ENCODE results near the gene RASIP1.

RASIP1 gene

GRCh38 chr19:48738557-48739403 lies 1.6 kb downstream of the RASIP1 start (continued):
- TF ChIP-seq SP3 (tag by site-specific recombination; IDR thresholded peaks at IDR 0.05) (peak; percentile 93), ZNF791 (tag by site-specific recombination; IDR thresholded peaks at IDR 0.05) (no peak), ZNF843 (tag by site-specific recombination; IDR thresholded peaks at IDR 0.05) (no peak), HIC1 (tag by site-specific recombination; IDR thresholded peaks at IDR 0.05) (no peak), KLF7 (tag by site-specific recombination; IDR thresholded peaks at IDR 0.05; ENCODE audit: borderline replicate concordance) (peak; percentile 55; the same call in 1 of the 2 replicates), SALL2 (tag by site-specific recombination; IDR thresholded peaks at IDR 0.05; ENCODE audit: borderline replicate concordance) (no peak), ZFP3 (tag by site-specific recombination; IDR thresholded peaks at IDR 0.05; ENCODE audit: low read depth) (0 out of 2 replicates have a peak, but pooled peaks have one; percentile 12), PRDM6 (tag by site-specific recombination; IDR thresholded peaks at IDR 0.05) (no peak), ZNF248 (tag by site-specific recombination; IDR thresholded peaks at IDR 0.05) (no peak), HOXD13 (CRISPR knock-in tag; IDR thresholded peaks at IDR 0.05; ENCODE audit: borderline replicate concordance) (no peak), ZNF280C (tag by site-specific recombination; IDR thresholded peaks at IDR 0.05) (no peak), ZNF214 (tag by site-specific recombination; IDR thresholded peaks at IDR 0.05; ENCODE audit: borderline replicate concordance) (no peak), ZBTB17 (tag by site-specific recombination; IDR thresholded peaks at IDR 0.05) (no peak), SP7 (tag by site-specific recombination; IDR thresholded peaks at IDR 0.05) (0 out of 2 replicates have a peak, but pooled peaks have one; percentile 26), ZNF132 (tag by site-specific recombination; IDR thresholded peaks at IDR 0.05; ENCODE audit: borderline replicate concordance) (no peak)
- TF ChIP-seq, protein P1, sequence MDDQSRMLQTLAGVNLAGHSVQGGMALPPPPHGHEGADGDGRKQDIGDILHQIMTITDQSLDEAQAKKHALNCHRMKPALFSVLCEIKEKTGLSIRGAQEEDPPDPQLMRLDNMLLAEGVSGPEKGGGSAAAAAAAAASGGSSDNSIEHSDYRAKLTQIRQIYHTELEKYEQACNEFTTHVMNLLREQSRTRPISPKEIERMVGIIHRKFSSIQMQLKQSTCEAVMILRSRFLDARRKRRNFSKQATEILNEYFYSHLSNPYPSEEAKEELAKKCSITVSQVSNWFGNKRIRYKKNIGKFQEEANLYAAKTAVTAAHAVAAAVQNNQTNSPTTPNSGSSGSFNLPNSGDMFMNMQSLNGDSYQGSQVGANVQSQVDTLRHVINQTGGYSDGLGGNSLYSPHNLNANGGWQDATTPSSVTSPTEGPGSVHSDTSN (CRISPR knock-in tag; IDR thresholded peaks at IDR 0.05) = peak; percentile 95
- TF ChIP-seq, protein P2, sequence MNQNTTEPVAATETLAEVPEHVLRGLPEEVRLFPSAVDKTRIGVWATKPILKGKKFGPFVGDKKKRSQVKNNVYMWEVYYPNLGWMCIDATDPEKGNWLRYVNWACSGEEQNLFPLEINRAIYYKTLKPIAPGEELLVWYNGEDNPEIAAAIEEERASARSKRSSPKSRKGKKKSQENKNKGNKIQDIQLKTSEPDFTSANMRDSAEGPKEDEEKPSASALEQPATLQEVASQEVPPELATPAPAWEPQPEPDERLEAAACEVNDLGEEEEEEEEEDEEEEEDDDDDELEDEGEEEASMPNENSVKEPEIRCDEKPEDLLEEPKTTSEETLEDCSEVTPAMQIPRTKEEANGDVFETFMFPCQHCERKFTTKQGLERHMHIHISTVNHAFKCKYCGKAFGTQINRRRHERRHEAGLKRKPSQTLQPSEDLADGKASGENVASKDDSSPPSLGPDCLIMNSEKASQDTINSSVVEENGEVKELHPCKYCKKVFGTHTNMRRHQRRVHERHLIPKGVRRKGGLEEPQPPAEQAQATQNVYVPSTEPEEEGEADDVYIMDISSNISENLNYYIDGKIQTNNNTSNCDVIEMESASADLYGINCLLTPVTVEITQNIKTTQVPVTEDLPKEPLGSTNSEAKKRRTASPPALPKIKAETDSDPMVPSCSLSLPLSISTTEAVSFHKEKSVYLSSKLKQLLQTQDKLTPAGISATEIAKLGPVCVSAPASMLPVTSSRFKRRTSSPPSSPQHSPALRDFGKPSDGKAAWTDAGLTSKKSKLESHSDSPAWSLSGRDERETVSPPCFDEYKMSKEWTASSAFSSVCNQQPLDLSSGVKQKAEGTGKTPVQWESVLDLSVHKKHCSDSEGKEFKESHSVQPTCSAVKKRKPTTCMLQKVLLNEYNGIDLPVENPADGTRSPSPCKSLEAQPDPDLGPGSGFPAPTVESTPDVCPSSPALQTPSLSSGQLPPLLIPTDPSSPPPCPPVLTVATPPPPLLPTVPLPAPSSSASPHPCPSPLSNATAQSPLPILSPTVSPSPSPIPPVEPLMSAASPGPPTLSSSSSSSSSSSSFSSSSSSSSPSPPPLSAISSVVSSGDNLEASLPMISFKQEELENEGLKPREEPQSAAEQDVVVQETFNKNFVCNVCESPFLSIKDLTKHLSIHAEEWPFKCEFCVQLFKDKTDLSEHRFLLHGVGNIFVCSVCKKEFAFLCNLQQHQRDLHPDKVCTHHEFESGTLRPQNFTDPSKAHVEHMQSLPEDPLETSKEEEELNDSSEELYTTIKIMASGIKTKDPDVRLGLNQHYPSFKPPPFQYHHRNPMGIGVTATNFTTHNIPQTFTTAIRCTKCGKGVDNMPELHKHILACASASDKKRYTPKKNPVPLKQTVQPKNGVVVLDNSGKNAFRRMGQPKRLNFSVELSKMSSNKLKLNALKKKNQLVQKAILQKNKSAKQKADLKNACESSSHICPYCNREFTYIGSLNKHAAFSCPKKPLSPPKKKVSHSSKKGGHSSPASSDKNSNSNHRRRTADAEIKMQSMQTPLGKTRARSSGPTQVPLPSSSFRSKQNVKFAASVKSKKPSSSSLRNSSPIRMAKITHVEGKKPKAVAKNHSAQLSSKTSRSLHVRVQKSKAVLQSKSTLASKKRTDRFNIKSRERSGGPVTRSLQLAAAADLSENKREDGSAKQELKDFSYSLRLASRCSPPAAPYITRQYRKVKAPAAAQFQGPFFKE (tag by site-specific recombination; IDR thresholded peaks at IDR 0.05; ENCODE audit: borderline replicate concordance) = no peak
- TF ChIP-seq, protein P3, sequence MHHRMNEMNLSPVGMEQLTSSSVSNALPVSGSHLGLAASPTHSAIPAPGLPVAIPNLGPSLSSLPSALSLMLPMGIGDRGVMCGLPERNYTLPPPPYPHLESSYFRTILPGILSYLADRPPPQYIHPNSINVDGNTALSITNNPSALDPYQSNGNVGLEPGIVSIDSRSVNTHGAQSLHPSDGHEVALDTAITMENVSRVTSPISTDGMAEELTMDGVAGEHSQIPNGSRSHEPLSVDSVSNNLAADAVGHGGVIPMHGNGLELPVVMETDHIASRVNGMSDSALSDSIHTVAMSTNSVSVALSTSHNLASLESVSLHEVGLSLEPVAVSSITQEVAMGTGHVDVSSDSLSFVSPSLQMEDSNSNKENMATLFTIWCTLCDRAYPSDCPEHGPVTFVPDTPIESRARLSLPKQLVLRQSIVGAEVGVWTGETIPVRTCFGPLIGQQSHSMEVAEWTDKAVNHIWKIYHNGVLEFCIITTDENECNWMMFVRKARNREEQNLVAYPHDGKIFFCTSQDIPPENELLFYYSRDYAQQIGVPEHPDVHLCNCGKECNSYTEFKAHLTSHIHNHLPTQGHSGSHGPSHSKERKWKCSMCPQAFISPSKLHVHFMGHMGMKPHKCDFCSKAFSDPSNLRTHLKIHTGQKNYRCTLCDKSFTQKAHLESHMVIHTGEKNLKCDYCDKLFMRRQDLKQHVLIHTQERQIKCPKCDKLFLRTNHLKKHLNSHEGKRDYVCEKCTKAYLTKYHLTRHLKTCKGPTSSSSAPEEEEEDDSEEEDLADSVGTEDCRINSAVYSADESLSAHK (tag by site-specific recombination; IDR thresholded peaks at IDR 0.05) = 0 out of 2 replicates have a peak, but pooled peaks have one; percentile 17
- TF ChIP-seq, protein P4, sequence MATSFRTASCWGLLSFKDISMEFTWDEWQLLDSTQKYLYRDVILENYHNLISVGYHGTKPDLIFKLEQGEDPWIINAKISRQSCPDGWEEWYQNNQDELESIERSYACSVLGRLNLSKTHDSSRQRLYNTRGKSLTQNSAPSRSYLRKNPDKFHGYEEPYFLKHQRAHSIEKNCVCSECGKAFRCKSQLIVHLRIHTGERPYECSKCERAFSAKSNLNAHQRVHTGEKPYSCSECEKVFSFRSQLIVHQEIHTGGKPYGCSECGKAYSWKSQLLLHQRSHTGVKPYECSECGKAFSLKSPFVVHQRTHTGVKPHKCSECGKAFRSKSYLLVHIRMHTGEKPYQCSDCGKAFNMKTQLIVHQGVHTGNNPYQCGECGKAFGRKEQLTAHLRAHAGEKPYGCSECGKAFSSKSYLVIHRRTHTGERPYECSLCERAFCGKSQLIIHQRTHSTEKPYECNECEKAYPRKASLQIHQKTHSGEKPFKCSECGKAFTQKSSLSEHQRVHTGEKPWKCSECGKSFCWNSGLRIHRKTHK (tag by site-specific recombination; IDR thresholded peaks at IDR 0.05) = no peak
